Ammon's horn (tissue), 1 donor: ENCODE results near the gene NOC2L.
"Not testable (repeated sequence)": the region's sequence is repeated elsewhere in the genome, so short reads cannot be mapped to it uniquely, and the experiment has no call there.

Source experiments
- DNase-seq: peaks from one replicate; pipeline ENCODE4 v3.0.0-alpha.2; 2016; ENCODE audit warnings: low spot score

The NOC2L gene

DNA sequence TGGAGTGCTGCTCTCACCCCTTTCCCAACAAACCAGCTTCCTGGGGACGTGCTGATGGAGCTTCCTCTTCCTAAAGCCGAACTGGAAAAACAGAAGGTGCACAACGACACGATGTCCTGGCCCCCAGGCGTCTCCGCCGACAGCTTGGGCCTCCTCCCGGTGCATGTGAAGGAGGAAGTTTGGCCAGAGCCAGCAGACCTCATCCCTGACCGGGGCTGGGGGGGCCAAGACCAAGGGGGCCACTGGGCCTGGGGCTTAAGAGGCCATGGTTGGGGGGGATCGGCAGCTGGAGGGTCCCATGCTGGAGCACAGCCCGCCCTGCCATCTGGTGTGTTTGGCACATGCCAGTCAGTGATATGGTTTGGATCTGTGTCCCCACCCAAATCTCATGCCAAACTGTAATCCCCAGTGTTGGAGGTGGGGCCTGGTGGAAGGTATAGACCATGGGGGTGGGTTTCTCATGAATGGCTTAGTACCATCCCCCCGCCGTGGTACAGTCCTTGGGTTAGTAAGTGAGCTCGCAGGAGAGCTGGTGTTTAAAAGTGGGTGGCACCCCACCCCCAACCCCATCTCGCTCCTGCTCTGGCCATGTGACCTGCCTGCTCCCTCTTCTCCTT lies 34.4 kb upstream of the NOC2L start:
- DNase-seq = no peak

DNA sequence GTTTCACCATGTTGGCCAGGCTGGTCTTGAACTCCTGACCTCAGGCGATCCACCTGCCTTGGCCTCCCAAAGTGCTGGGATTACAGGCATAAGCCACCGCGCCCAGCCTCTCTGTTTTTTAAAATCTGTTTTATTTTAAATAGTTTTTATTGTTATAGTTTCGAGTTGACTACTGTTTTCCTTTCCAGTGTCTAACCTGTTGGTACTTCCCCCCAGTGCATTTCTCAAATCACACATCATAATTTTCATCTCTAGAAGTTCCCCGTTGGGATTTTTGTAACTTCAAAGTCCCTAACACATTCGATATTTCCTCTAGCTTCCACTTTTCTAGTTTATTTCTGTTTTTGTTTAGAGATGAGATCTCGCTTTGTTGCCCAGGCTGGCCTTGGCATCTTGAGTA lies 33.3 kb upstream of the NOC2L start:
- DNase-seq = no peak

DNA sequence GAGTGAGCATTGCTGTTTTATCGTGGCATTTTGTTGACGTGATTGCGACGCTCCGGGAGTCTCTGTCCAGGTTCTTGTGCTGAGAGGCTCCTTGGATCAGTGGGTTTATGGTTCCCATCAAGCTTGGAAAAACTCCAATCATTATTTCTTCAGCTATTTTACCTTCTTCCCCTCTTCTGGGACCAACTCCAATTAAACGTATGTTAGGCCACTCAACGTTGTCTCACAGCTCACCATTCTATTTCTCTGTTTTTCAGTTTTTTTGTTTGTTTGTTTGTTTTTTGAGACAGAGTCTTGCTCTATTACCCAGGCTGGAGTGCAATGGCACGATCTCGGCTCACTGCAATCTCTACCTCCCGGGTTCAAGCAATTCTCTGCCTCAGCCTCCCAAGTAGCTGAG lies 32.8 kb upstream of the NOC2L start:
- DNase-seq = no peak

DNA sequence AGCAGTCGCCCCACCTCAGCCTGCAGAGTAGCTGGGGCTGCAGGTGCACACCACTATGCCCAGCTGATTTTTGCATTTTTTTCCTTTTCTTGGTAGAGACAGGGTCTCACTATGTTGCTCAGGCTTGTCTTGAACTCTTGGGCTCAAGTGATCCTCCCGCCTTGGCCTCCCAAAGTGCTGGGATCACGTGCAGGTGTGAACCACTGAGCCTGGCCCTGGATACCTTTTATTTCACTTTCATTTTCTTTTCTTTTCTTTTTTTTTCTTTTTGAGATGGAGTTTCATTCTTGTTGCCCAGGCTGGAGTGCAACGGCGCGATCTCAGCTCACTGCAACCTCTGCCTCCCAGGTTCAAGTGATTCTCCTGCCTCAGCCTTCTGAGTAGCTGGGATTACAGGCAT lies 32.2 kb upstream of the NOC2L start:
- not testable (repeated sequence) for DNase-seq

DNA sequence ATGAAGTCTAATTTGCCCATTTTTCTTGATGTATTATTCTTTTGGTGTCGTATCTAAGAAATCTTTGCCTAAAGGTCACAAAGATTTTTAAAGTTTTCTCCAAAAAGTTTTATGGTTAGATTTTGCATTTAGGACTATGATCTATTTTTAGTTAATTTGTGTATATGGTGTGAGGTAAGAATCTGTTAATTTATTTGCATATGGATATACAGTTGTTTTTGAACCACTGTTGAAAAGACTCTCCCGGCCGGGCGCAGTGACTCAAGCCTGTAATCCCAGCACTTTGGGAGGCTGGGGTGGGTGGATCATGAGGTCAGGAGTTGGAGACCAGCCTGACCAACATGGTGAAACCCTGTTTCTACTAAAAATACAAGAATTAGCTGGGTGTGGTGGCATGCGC lies 29.0 kb upstream of the NOC2L start:
- DNase-seq = not testable (repeated sequence)

GRCh38 chr1:985126-985525 lies 26.1 kb upstream of the NOC2L start:
- DNase-seq = no peak

GRCh38 chr1:984476-984814 lies 25.4 kb upstream of the NOC2L start:
- DNase-seq = no peak

GRCh38 chr1:983798-984475 lies 24.9 kb upstream of the NOC2L start:
- no peak for DNase-seq

DNA sequence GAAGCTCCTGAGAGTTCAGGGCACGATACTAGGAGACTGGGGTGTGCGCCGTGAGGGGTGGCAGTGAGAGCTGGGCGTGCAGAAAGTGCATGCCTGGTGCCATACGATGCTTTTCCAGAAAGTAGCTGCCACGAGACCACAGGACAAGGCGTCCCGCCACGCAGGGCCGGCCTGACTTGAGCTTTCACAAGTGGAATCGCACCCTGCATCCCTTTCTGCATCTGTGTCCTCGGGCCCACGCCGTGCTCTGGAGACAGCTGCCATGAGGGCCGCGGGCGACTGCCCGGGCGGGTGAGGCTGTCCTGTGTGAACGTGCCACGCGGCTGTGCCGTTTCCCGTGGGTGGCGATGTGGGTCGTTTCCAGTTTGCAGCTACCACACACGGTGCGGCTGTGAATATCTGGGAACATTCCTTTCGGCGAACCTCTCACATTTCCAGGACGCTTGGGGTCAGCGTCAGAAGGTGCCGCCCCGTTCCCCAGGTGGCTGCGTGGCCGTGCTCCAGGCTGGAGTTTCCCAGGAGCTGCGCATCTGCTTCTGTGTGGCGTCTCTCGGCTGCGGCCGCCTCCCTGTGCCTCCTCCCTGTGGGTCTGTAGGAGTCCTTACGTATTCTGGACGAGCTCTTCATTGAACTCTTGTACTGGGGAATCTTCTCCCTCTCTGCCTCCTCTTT lies 23.8 kb upstream of the NOC2L start:
- no peak for DNase-seq

DNA sequence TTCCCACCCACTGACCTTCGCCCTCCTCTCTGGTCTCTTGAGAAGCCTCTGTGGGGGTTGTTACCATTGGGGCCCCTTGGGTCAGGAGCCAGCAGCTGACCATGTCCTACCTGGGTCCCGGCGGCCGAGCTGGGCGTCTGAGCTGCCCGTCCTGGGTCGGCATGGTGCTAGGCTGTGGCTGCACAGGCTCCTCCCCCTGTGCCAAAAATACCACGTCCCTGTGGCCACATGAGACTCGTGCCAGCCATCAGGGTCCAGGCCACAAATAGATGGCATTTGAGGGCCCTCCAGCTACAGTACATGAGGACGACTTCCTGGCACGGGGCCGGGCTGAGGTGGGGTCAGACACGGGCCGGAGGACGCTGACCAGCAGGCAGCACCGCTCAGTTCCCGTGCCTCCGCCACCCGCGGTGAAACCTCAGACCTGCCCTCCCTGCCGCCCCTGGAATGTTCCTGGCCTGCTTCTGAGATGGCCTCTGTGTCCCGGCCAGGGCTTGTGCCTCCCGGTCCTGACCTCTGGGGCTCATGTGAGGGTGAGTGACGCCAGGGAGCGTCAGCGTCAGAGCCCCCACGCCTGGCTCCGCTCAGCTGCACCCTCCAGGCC lies 23.0 kb upstream of the NOC2L start, which contains the start of gene PERM1:
PERM1 (minus strand) TSS at position 139 of the 604 bp plus-strand sequence. CDS start 1,064 bp downstream, outside the sequence.
- no peak for DNase-seq

DNA sequence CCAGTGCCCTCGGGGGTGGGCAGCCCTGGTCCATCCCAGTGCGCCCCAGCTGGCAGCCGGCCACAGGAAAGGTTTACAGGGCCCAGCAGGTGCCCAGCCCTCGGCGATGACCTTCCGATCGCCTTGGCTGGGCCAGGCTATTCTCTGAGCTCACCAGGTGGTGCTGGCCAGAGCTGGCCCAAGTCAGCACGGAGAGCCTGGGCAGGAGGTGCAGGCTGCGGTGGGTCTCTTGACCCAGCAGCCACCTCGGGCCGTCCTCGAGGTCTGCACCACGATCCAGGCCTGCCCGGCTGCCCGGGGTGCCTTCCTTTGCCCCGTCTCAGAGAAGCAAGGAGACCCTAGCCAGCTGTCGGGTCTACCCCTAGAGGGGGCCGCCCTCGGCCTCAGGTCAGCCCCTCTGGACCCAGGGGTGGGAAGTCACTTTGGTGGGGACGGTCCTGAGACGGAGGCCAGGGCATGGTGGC lies 22.5 kb upstream of the NOC2L start:
- DNase-seq = no peak

GRCh38 chr1:980602-981395 lies 21.7 kb upstream of the NOC2L start:
- DNase-seq = no peak

DNA sequence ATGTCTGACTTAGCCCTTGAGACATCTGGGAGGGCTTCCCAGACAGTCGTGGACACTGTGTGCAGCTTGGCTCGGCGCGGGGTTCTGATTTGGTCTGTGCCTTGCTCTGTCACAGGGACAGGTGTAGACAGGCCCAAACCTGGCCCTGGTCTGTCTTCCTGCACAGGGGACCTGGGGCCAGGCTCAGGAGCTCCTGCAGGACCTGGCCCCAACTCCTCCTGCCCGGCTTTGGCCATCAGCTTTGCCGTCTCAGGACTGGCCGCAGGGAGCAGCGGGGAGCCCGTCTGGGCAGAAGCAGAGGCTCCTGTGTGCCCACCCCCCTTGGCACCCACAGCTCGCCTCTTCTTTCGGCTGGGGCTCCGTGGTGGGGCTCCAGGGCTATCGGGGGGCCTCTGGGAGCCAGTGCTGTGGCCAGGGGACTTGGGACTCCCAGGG lies 21.1 kb upstream of the NOC2L start:
- no peak for DNase-seq

DNA sequence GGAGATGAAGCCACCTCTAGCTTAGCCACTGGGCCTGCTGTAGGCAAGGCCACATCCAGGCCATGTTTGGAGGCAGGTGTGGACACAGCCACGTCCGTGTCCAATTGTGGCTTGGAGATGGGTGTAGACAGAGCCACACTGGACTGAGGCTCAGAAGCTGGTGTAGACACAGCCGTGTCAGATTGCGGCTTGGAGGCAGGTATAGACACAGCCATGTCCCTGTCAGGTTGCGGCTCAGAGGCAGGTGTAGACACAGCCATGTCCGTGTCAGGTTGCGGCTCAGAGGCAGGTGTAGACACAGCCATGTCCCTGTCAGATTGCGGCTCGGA lies 20.7 kb upstream of the NOC2L start:
- no peak for DNase-seq

- DNase-seq = no peak
Measured at GRCh38 chr1:978835-979743, 20.0 kb upstream of the NOC2L start.

DNA sequence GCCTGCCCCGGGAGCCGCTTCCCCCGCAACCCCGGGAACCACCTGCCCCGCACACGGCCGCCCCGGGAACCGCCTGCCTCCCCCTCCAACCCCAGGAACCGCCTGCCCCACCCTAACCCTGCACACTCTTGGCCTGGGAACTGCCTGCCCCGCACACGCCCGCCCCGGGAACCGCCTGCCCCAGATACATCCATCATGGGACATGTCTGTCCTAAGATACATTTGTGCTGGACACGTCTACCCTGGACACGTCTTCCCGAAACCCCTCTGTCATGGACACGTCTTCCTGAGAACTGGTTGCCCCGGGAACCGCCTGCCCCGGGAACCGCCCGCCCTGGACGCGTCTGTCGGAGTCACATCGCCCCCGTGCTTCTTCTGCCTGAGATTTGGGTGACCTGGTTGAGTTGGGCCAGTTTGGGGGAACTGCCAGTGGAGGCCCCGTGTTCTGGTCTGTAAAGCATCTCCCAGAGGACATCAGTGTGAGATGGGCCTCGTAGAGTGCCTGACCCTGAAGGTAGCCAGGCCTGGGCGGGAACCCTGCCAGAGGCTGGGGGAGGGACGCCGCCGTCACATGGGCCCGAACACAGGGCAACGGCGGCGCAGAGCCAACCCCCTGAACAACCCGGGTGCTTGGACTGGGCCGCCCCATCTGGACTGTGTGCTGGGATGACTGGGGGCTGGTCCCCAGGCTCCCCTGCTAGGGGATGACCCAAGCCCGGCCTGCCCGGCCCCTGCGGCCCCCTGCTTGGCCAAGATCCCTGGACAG lies 19.2 kb upstream of the NOC2L start:
- DNase-seq = no peak

DNA sequence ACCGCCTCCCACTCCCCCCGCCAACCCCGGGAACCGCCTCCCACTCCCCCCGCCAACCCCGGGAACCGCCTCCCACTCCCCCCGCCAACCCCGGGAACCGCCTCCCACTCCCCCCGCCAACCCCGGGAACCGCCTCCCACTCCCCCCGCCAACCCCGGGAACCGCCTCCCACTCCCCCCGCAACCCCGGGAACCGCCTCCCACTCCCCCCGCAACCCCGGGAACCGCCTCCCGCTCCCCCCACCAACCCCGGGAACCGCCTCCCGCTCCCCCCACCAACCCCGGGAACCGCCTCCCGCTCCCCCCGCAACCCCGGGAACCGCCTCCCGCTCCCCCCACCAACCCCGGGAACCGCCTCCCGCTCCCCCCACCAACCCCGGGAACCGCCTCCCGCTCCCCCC lies 17.7 kb upstream of the NOC2L start:
- DNase-seq = not testable (repeated sequence)

DNA sequence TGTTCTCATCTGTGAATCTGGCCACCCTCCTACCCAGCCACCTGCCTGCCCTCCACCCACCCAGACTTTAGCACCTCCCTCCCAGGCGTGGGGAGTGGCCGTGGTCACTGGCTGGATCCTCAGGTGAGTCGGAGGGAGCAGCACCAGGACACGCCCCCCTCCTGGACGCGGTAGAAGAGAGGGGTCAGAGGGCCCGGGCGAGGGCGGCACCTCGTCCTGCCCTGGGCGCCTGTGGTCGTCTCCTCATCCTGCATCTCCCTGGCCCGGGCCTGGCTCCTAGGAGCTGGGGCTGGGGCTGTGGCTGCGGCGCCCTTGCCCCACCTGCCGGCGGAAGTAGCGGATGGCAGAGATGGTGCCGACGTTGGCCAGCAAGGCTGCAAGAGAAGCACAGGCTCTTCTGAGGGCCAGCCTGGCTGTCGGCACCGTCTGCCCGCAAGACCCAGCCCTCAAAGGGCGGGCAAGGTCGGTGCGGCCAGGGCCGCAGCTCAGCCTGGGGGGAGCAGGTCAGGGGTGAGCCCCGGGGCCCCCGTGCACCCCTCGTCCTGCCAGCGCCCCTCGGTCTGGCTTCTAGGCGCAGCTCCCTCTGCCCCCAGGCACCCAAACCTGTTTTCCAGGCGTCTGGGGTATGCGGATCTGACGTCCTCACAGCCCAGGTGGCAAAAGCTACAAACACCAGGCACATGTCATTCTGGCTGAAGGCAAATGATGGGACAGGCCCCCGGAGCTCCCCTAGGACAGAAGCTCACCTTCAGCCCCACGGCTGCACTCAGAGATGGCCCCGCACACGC lies 17.0 kb upstream of the NOC2L start:
- DNase-seq = no peak

GRCh38 chr1:975365-975764 lies 16.3 kb upstream of the NOC2L start:
- DNase-seq = no peak
